H1 (cell line): ENCODE measurements around the gene HACD2. TPM values are rescaled to one million over a fixed set of nuclear protein-coding genes. Genes with fewer than 3 reads are reported as not detected.

Source experiments
- CTCF ChIA-PET: fragments of 300-600 bp; sonication (Branson Sonifier 250); formaldehyde crosslinking; loops from one replicate; lab custom pipeline; 2021; ENCODE audit not compliant: partially characterized antibody; lab: Charles Lee
- POLR2A ChIA-PET: fragments of 300-600 bp; sonication (Branson Sonifier 250); formaldehyde crosslinking; loops from one replicate; lab custom pipeline; 2021; ENCODE audit warnings: inconsistent platforms; ENCODE audit not compliant: partially characterized antibody; lab: Charles Lee
- DNase-seq, 2 experiments: peaks; one replicate each; pipeline versions ENCODE4 v3.0.0 to v3.0.0-alpha.2; 2010 to 2022; ENCODE audit warnings: low spot score in 2 of 2, low read depth in 1 of 2, mixed read lengths in 1 of 2
- FAIRE-seq: peaks from 2 replicates; lab custom pipeline; 2011; peaks lifted over from hg19 to GRCh38; lab: Jason Lieb, UNC
- H2AFZ ChIP-seq: 2 replicates; pipeline ENCODE4 v1.8.1; 2012; ENCODE audit warnings: low read length, inconsistent platforms
- H2AK5ac ChIP-seq: 2 replicates; pipeline ENCODE4 v1.6.1; 2013; ENCODE audit warnings: low read depth, low read length
- H2BK120ac ChIP-seq: replicated peaks from 2 replicates; pipeline ENCODE3; 2013; ENCODE audit warnings: low read depth, low read length, inconsistent platforms
- H2BK12ac ChIP-seq: 2 replicates; pipeline ENCODE4 v1.6.1; 2013; ENCODE audit warnings: low read depth, low read length
- H2BK15ac ChIP-seq: 2 replicates; pipeline ENCODE4 v1.6.1; 2013; ENCODE audit warnings: low read length
- H2BK20ac ChIP-seq: 2 replicates; pipeline ENCODE4 v1.6.1; 2013; ENCODE audit warnings: low read length
- H2BK5ac ChIP-seq: 2 replicates; pipeline ENCODE4 v1.6.1; 2013; ENCODE audit warnings: low read depth, low read length
- H3K14ac ChIP-seq: 2 replicates; pipeline ENCODE4 v1.6.1; 2013; ENCODE audit warnings: inconsistent platforms; ENCODE audit not compliant: insufficient read length
- H3K18ac ChIP-seq: 2 replicates; pipeline ENCODE4 v1.6.1; 2013; ENCODE audit warnings: low read length; ENCODE audit errors: extremely low read depth
- H3K23ac ChIP-seq: 2 replicates; pipeline ENCODE4 v1.6.1; 2013; ENCODE audit warnings: inconsistent platforms; ENCODE audit not compliant: insufficient read length
- H3K23me2 ChIP-seq: 2 replicates; pipeline ENCODE4 v1.6.1; 2013; ENCODE audit warnings: low read depth, low read length
- H3K27ac ChIP-seq: 2 replicates; pipeline ENCODE4 v1.6.1; 2011; ENCODE audit warnings: low read depth, low read length, inconsistent platforms
- H3K27me3 ChIP-seq, 4 experiments: replicated peaks in 1 of 4; 1 replicate in 1 of 4; 2 replicates in 3 of 4; pipeline versions ENCODE4 v1.6.1 to v1.8.1; 2011 to 2013; ENCODE audit warnings: low read length in 3 of 4, mild to moderate bottlenecking in 3 of 4, inconsistent platforms in 2 of 4, mixed read lengths in 2 of 4, moderate library complexity in 1 of 4; ENCODE audit not compliant: control insufficient read depth in 3 of 4, insufficient read depth in 3 of 4; ENCODE audit errors: extremely low read depth in 1 of 4
- H3K36me3 ChIP-seq, 4 experiments: 2 replicates each; pipeline versions ENCODE4 v1.6.1 to v1.8.1; 2011 to 2013; ENCODE audit warnings: mild to moderate bottlenecking in 4 of 4, low read length in 3 of 4, moderate library complexity in 2 of 4, control low read depth in 1 of 4, inconsistent platforms in 1 of 4; ENCODE audit not compliant: insufficient read depth in 4 of 4, control insufficient read depth in 2 of 4
- H3K4ac ChIP-seq: replicated peaks from 2 replicates; pipeline ENCODE3; 2013; ENCODE audit warnings: low read length, low read depth, mixed read lengths, inconsistent platforms; ENCODE audit not compliant: insufficient read length
- H3K4me1 ChIP-seq, 4 experiments: replicated peaks in 1 of 4; 1 replicate in 1 of 4; 2 replicates in 3 of 4; pipeline versions ENCODE4 v1.6.1 to v1.8.1; 2011 to 2013; ENCODE audit warnings: low read length in 3 of 4, inconsistent platforms in 2 of 4, mixed read lengths in 1 of 4; ENCODE audit not compliant: insufficient read depth in 4 of 4, control insufficient read depth in 3 of 4
- H3K4me2 ChIP-seq, 2 experiments: 2 replicates each; pipeline versions ENCODE4 v1.6.1 to v1.8.1; 2011 to 2013; ENCODE audit warnings: low read depth in 2 of 2, low read length in 2 of 2, control low read depth in 1 of 2, inconsistent platforms in 1 of 2, mild to moderate bottlenecking in 1 of 2; ENCODE audit not compliant: insufficient read depth in 1 of 2
- H3K4me3 ChIP-seq, 4 experiments: fragments of 200-600, 300-600 bp in 1 of 4; sonication (generic), shearing (Covaris generic), sonication (Bioruptor Twin) in 1 of 4; 2 replicates each; pipeline versions ENCODE4 v1.5.1 to v1.8.1; 2011 to 2016; ENCODE audit warnings: low read length in 4 of 4, low read depth in 3 of 4, control low read depth in 2 of 4, inconsistent platforms in 2 of 4, mild to moderate bottlenecking in 2 of 4, mixed read lengths in 1 of 4, moderate library complexity in 1 of 4; ENCODE audit not compliant: insufficient read depth in 2 of 4; ENCODE audit errors: extremely low read depth in 1 of 4
- H3K56ac ChIP-seq: replicated peaks from 2 replicates; pipeline ENCODE3; 2013; ENCODE audit warnings: low read depth, mild to moderate bottlenecking, mixed read lengths, low read length, inconsistent platforms; ENCODE audit not compliant: insufficient read length
- H3K79me1 ChIP-seq: 2 replicates; pipeline ENCODE4 v1.6.1; 2013; ENCODE audit warnings: low read depth, low read length, control low read depth
- H3K79me2 ChIP-seq, 2 experiments: 2 replicates each; pipeline versions ENCODE4 v1.6.1 to v1.8.1; 2012 to 2013; ENCODE audit warnings: low read length in 2 of 2, mild to moderate bottlenecking in 2 of 2, inconsistent platforms in 1 of 2; ENCODE audit not compliant: insufficient read depth in 2 of 2, control insufficient read depth in 1 of 2
- H3K9ac ChIP-seq, 4 experiments: replicated peaks in 1 of 4; 1 replicate in 1 of 4; 2 replicates in 3 of 4; pipeline versions ENCODE4 v1.6.1 to v1.8.1; 2011 to 2013; ENCODE audit warnings: low read depth in 3 of 4, low read length in 3 of 4, control low read depth in 2 of 4, mild to moderate bottlenecking in 2 of 4, moderate library complexity in 2 of 4, inconsistent platforms in 1 of 4; ENCODE audit errors: extremely low read depth in 1 of 4
- H3K9me3 ChIP-seq, 2 experiments: 2 replicates each; pipeline versions ENCODE4 v1.6.1 to v1.8.1; 2012 to 2013; ENCODE audit warnings: mild to moderate bottlenecking in 2 of 2, moderate library complexity in 2 of 2, control low read depth in 1 of 2, inconsistent platforms in 1 of 2, low read depth in 1 of 2, low read length in 1 of 2, mixed read lengths in 1 of 2; ENCODE audit not compliant: insufficient read depth in 2 of 2
- H4K20me1 ChIP-seq, 2 experiments: replicated peaks in 1 of 2; 2 replicates each; pipeline versions ENCODE3 to v1.8.1; 2011 to 2013; ENCODE audit warnings: inconsistent platforms in 2 of 2, low read length in 2 of 2, mild to moderate bottlenecking in 1 of 2; ENCODE audit not compliant: insufficient read depth in 2 of 2, control insufficient read depth in 1 of 2
- H4K5ac ChIP-seq: 2 replicates; pipeline ENCODE4 v1.6.1; 2013; ENCODE audit warnings: low read length, low read depth, mixed read lengths, inconsistent platforms; ENCODE audit not compliant: insufficient read length
- H4K8ac ChIP-seq: 2 replicates; pipeline ENCODE4 v1.8.0; 2013; ENCODE audit warnings: mild to moderate bottlenecking, moderate library complexity, low read length, inconsistent platforms; ENCODE audit not compliant: insufficient read depth; ENCODE audit errors: extremely low read depth
- H4K91ac ChIP-seq: replicated peaks from 2 replicates; pipeline ENCODE3; 2013; ENCODE audit warnings: low read length, mixed read lengths, inconsistent platforms; ENCODE audit not compliant: insufficient read length
- BRCA1 ChIP-seq: IDR thresholded peaks from 2 replicates; pipeline ENCODE4 v1.6.1; 2012; ENCODE audit warnings: low read depth, low read length, improper control_type of control experiment
- EGR1 ChIP-seq: IDR thresholded peaks from 2 replicates; pipeline ENCODE4 v1.6.1; 2011; ENCODE audit warnings: low read depth, low read length, borderline replicate concordance
- TAF7 ChIP-seq: optimal IDR thresholded peaks from 2 replicates; pipeline ENCODE3; 2011; ENCODE audit warnings: low read depth, mild to moderate bottlenecking, inconsistent platforms, low read length, moderate library complexity, borderline replicate concordance
- WGBS, 2 experiments: shearing (Covaris generic) in 1 of 2; methylation state at CpG; one replicate each; pipeline versions ENCODE4 v1.1.6 to v1.1.7; 2013 to 2015; ENCODE audit warnings: low lambda C conversion rate in 2 of 2, mixed read lengths in 2 of 2, inconsistent platforms in 1 of 2, low coverage in 1 of 2, missing lambda C conversion rate in 1 of 2; ENCODE audit not compliant: insufficient replicate concordance in 2 of 2, insufficient coverage in 1 of 2, insufficient read length in 1 of 2; ENCODE audit errors: extremely low coverage in 1 of 2, missing lambda C conversion rate in 1 of 2; 5-methylcytosine and 5-hydroxymethylcytosine counted together
- polyA plus RNA-seq, 7 experiments: library from polyadenylated mRNA; depleted of rRNA in 3 of 7; stranded (reverse) in 5 of 7; unstranded in 2 of 7; fragments of >200 nt in 5 of 7; fragments of 200-250 nt in 2 of 7; gene quantifications; 1 replicate in 5 of 7; 2 replicates in 1 of 7; 4 replicates in 1 of 7; pipeline versions ENCODE4 v1.2.1 to v1.2.3, GENCODE V29; 2011 to 2013; ENCODE audit warnings: missing spikeins in 2 of 7, mixed read lengths in 2 of 7
- total RNA-seq: library from RNA; stranded (reverse); fragmentation: NEBNext Ultra II Directional; extraction: Animal tissue kit (Norgen Biotek cat#: 25700); gene quantifications from 2 replicates; pipeline ENCODE4 v1.2.1, GENCODE V29; 2021

Gene HACD2
- total and polyA plus RNA-seq, 2 of the 8 experiments (the other 6 are each of a cell fraction or from before 2014, with no cell fraction given): 24.9 to 31.2 TPM

- Histone ChIP-seq H3K14ac (no peak overlapping the region), H2AFZ (no peak overlapping the region), H3K18ac (no peak overlapping the region), H4K20me1 (peaks cover 2 to 6% of the 10 kb centered on the region in 2 experiments), H3K23ac (no peak overlapping the region), H3K9me3 (no peaks in the 10 kb centered on the region), H3K79me1 (no peaks in the 10 kb centered on the region), H4K8ac (no peak overlapping the region), H3K9ac (no peak overlapping the region), H4K5ac (no peak overlapping the region), H3K4ac (no peak overlapping the region), H3K56ac (no peak overlapping the region), H3K27me3 (peaks cover 0 to 6% (median 2%) of the 10 kb centered on the region in 4 experiments; a peak in 3 of 7 replicates), H3K4me1 (no peaks in the 10 kb centered on the region; a peak in 1 of 7 replicates), H2AK5ac (no peak overlapping the region), H2BK5ac (no peak overlapping the region), H3K23me2 (peaks cover 1% of the 10 kb centered on the region; the same call in 1 of the 2 replicates), H3K4me3 (no peak overlapping the region), H2BK12ac (no peak overlapping the region), H3K27ac (no peak overlapping the region), H3K36me3 (no peaks in the 10 kb centered on the region), H3K4me2 (no peak overlapping the region), H3K79me2 (no peaks in the 10 kb centered on the region), H4K91ac (no peak overlapping the region), H2BK15ac (no peak overlapping the region), H2BK120ac (no peak overlapping the region), H2BK20ac (no peak overlapping the region)
- FAIRE-seq (no peak), DNase-seq (no peak)
- CTCF ChIA-PET: interaction anchor here (0.8 to 1.5 kb wide), 4 partner anchors 31 to 222 kb away, joined by 3 to 5 read pairs (median 4); no protein-coding TSS in a partner anchor
- TF ChIP-seq EGR1: no peak
- no peak for TF ChIP-seq BRCA1
- TF ChIP-seq TAF7: no peak
- POLR2A ChIA-PET: no interaction called here
- WGBS, 2 experiments: 85% methylated on average over 6 of the region's 6 CpGs; no CpG with 5 or more reads in 1 of the 2 experiments
These were observed 76.7 kb downstream of the HACD2 start for GRCh38 chr3:123508178-123508577.
